ENCODE data around the gene TUB.

- TF ChIP-seq POLR2A (IDR thresholded peaks at IDR 0.05) (no peak), CTCF (IDR thresholded peaks at IDR 0.05) (no peak)
Measured at GRCh38 chr11:8080674-8081590, at the start of gene TUB.
